ENCODE data around the gene HIGD1C.
"Not testable (repeated sequence)": the region's sequence is repeated elsewhere in the genome, so short reads cannot be mapped to it uniquely, and the experiment has no call there.

HIGD1C gene

GRCh38 chr12:50927356-50927755, 25.0 kb upstream of the HIGD1C start:
- no peak for TF ChIP-seq CTCF (IDR thresholded peaks at IDR 0.05; ENCODE audit: low read depth, low read length)
- DNase-seq (ENCODE audit: extremely low read depth, low read depth), result no peak

GRCh38 chr12:50927766-50928224, 24.5 kb upstream of the HIGD1C start:
- DNase-seq (ENCODE audit: extremely low read depth, low read depth), result no peak
- no peak for TF ChIP-seq CTCF (IDR thresholded peaks at IDR 0.05; ENCODE audit: low read depth, low read length)

- no peak for TF ChIP-seq CTCF (IDR thresholded peaks at IDR 0.05; ENCODE audit: low read depth, low read length)
- no peak for DNase-seq (ENCODE audit: extremely low read depth, low read depth)
Measured at GRCh38 chr12:50928392-50928791, 24.0 kb upstream of the HIGD1C start.

GRCh38 chr12:50929831-50930230, 22.5 kb upstream of the HIGD1C start:
- no peak for DNase-seq (ENCODE audit: extremely low read depth, low read depth)
- no peak for TF ChIP-seq CTCF (IDR thresholded peaks at IDR 0.05; ENCODE audit: low read depth, low read length)

GRCh38 chr12:50930477-50930876, 21.9 kb upstream of the HIGD1C start:
- not testable (repeated sequence) for DNase-seq (ENCODE audit: extremely low read depth, low read depth)

GRCh38 chr12:50932787-50933280, 19.5 kb upstream of the HIGD1C start:
- DNase-seq (ENCODE audit: extremely low read depth, low read depth), result no peak

GRCh38 chr12:50933459-50934124, 18.8 kb upstream of the HIGD1C start:
- TF ChIP-seq CTCF (IDR thresholded peaks at IDR 0.05; ENCODE audit: low read depth, low read length), result no peak
- no peak for DNase-seq (ENCODE audit: extremely low read depth, low read depth)

More at GRCh38 chr12:50932787-50933280, 19.5 kb upstream of the HIGD1C start:
- no peak for TF ChIP-seq CTCF (IDR thresholded peaks at IDR 0.05; ENCODE audit: low read depth, low read length)

- TF ChIP-seq CTCF (IDR thresholded peaks at IDR 0.05; ENCODE audit: low read depth, low read length), result no peak
- DNase-seq (ENCODE audit: extremely low read depth, low read depth), result no peak
Measured at GRCh38 chr12:50934371-50934851, 17.9 kb upstream of the HIGD1C start.

Measured in AG09319 (cell line).